ENCODE results near the gene KLF5.

Gene KLF5

DNA sequence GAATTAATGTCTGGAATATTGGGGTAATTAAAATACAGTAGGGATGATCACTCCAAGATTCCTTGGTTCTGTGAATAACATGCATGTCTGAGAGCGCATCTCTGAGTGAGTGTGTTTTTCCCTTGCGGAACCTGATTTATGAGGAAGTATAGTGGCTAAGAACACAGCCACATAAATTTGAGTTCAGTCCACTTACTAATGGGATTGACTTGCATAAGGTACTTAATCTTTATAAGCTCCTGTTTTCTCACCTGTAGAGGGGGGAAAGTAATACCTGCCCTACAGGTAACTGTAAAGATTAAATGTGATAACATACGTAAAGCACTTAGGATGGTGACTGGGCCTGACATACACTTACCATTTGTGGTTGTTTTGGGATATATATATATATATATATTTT is 60.8 kb downstream of the KLF5 start:
- no peak for DNase-seq (ENCODE audit: low read depth)
- no peak overlapping the region for H3K4me3 ChIP-seq (ENCODE audit: low read depth, low read length)
- TF ChIP-seq, protein P1, sequence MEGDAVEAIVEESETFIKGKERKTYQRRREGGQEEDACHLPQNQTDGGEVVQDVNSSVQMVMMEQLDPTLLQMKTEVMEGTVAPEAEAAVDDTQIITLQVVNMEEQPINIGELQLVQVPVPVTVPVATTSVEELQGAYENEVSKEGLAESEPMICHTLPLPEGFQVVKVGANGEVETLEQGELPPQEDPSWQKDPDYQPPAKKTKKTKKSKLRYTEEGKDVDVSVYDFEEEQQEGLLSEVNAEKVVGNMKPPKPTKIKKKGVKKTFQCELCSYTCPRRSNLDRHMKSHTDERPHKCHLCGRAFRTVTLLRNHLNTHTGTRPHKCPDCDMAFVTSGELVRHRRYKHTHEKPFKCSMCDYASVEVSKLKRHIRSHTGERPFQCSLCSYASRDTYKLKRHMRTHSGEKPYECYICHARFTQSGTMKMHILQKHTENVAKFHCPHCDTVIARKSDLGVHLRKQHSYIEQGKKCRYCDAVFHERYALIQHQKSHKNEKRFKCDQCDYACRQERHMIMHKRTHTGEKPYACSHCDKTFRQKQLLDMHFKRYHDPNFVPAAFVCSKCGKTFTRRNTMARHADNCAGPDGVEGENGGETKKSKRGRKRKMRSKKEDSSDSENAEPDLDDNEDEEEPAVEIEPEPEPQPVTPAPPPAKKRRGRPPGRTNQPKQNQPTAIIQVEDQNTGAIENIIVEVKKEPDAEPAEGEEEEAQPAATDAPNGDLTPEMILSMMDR (IDR thresholded peaks at IDR 0.05; ENCODE audit: control insufficient read depth, extremely low read depth, insufficient read depth) = no peak
